ENCODE measurements around the gene ALDH7A1.

GRCh38 chr5:126568206-126568755 lies 26.7 kb downstream of the ALDH7A1 start:
- TF ChIP-seq CTCF (IDR thresholded peaks at IDR 0.05; ENCODE audit: low read length) (no peak), EZH2 (optimal IDR thresholded peaks at IDR 0.05; ENCODE audit: low read depth, low read length) (no peak), EZH2phosphoT487 (IDR thresholded peaks at IDR 0.05; ENCODE audit: low read length) (no peak)
